ENCODE measurements around the gene CCDC39.
"Not testable (repeated sequence)": the region's sequence is repeated elsewhere in the genome, so short reads cannot be mapped to it uniquely, and the experiment has no call there.

The CCDC39 gene

DNA sequence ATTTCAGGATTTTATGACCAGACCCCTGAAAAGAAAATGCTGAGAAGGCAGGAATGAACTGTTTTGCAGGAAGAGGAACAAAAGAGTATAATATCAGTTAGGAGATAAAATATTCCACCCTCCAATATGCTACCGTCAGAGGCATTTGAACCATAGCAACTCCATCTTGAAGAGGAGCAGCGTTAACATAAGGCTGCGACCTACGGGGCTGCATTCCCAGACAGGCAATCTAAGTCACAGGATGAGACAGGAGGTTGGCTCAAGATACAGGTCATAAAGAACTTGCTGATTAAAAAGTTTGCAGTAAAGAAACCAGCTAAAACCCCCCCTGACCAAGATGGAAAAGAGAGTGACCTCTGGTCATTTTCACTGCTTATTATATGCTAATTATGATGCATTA is 22.9 kb downstream of the CCDC39 start:
- Mint-ChIP-seq H3K27me3 (peaks cover 24% of the 10 kb centered on the region), H3K36me3 (no peaks in the 10 kb centered on the region), H3K9me3 (no peaks in the 10 kb centered on the region), H3K4me1 (no peaks in the 10 kb centered on the region), H3K27ac (no peak overlapping the region), H3K4me3 (no peak overlapping the region)

DNA sequence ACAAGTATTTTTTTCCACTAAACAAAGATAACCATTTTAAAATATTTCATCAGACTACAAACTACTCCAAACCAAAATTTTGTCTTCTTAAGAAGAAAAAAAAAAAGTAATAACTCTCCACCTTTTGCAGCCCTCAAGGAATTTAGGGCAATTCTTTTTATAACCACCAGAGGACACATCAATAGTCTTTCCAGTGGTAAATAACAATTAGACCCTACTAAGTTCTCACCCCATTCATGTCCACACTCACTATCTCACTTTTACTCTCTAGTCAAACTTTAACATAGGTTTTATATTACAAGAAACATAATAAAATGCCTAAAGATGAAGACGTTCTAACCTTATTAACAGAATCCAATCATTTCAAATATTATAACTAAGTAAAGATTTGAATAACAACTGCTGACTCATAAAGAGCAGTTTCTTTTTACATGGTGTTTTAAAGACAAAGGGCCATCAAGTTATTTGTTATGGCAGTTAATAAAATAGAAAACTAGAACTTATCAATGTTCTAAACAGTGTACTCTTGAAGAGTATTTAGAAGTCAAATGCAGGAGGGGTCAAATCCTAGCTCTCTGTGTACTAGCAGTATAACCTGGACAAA is 33.0 kb downstream of the CCDC39 start:
- H3K36me3 Mint-ChIP-seq: no peaks in the 10 kb centered on the region
- H3K27ac Mint-ChIP-seq: no peak overlapping the region
- H3K4me3 Mint-ChIP-seq: no peak overlapping the region
- H3K9me3 Mint-ChIP-seq: no peaks in the 10 kb centered on the region
- H3K4me1 Mint-ChIP-seq: no peaks in the 10 kb centered on the region
- peaks cover 31% of the 10 kb centered on the region for H3K27me3 Mint-ChIP-seq

DNA sequence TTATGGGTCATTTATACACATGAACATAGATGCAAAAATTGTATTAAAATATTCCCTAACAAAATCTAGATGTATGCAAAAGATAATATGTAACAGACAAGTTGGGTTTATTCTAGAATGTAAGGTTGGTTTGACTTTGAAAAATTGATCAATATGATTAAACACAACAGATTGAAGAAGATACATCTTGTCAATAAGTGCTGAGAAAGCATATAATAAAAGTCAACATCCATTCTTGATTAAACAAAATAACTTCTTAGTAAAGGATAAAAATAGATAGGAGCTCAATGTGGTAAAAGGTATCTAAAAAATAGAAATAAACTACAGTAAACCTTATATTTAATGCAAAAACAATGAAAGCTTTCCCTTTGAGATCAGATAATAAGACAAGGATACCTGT is 38.3 kb downstream of the CCDC39 start:
- Mint-ChIP-seq H3K27ac (no peak overlapping the region), H3K4me1 (no peaks in the 10 kb centered on the region), H3K27me3 (peaks cover 35% of the 10 kb centered on the region), H3K36me3 (no peaks in the 10 kb centered on the region), H3K9me3 (peaks cover 4% of the 10 kb centered on the region), H3K4me3 (no peak overlapping the region)

DNA sequence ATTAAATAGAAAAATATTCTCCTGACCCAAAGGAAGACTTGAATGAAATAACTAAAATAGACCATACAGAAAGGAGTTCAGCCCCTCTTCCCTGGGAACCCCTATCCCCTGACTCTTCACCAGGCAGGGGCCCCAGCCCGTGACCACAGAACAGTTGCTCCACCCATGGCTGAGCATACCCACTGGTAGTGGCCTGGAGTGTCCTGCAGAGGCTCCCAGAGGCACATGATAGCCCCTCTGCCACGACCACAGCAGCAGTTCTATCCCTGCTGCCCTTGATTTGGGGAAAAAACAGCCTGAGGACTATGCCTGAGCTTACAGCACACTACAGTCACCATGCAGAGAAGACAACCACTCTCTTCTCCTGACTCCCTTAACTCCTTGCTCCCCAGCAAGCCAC is 45.6 kb downstream of the CCDC39 start:
- Mint-ChIP-seq H3K4me1 (peaks cover 4% of the 10 kb centered on the region), H3K27ac (no peak overlapping the region), H3K9me3 (peaks cover 4% of the 10 kb centered on the region), H3K27me3 (peaks cover 42% of the 10 kb centered on the region), H3K36me3 (no peaks in the 10 kb centered on the region), H3K4me3 (no peak overlapping the region)

DNA sequence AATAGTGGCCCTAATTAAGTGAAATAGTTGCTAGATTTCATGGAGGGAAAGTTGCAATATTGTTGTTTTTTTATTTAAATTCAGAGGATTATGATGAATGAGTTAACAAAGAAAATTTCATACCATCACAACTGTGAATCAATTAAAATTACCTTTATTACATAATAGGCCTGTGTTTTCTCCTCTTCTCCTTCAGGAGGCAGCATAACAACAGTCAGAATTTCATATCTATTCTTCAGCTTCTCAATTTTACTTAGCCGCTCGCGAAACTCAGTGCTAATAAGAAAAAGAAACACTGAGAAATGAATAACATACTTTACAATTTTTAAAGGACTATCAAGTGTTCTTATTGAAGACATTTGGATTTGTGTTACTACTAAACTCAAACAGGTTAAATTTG is 48.0 kb downstream of the CCDC39 start:
- no peak overlapping the region for H3K27ac Mint-ChIP-seq
- H3K9me3 Mint-ChIP-seq: no peaks in the 10 kb centered on the region
- H3K4me1 Mint-ChIP-seq: peaks cover 4% of the 10 kb centered on the region
- H3K27me3 Mint-ChIP-seq: peaks cover 27% of the 10 kb centered on the region
- H3K36me3 Mint-ChIP-seq: no peaks in the 10 kb centered on the region
- no peak overlapping the region for H3K4me3 Mint-ChIP-seq

DNA sequence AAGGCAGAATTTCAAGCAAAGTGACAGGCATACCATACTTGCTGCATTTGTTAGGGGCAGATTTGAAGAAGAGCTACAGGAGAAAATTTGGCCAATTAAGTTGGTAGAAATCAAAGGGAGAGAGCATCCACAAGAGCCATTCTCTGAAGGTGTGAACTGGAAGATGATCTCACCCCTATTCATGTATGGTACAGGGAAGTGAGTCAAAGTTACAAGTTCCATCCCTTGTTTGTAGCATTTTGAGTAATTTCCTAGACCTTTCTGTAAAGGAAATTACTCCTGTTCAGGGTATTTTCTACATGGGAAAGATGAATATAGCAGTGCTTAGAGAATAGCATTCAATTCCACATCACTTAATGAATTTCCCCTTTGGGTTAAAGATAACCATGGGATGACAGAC is 48.9 kb downstream of the CCDC39 start:
- Mint-ChIP-seq H3K9me3 (no peaks in the 10 kb centered on the region), H3K36me3 (peaks cover 3% of the 10 kb centered on the region), H3K27me3 (peaks cover 20% of the 10 kb centered on the region), H3K4me1 (peaks cover 7% of the 10 kb centered on the region), H3K4me3 (no peak overlapping the region), H3K27ac (no peak overlapping the region)

DNA sequence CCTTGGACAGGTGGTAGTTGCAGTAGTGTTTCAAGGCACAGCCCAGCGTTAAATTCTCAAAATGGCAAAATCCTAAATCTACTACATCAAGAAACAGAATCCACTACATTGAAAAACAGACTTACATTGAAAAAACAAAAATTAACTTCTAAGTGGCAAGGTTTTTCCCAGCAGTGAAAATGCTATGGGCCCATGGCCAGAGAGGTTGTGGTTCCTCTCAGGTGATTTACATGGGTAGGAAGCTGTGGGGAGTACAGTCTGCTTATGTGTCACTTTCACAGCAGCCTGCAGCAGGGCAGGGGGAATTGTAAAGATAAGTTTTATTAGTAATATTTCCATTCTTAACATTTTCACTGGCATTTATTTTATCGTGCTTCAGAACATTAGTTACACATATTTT is 52.4 kb downstream of the CCDC39 start:
- Mint-ChIP-seq H3K4me1 (peaks cover 22% of the 10 kb centered on the region), H3K4me3 (no peak overlapping the region), H3K27ac (no peak overlapping the region), H3K27me3 (no peaks in the 10 kb centered on the region), H3K36me3 (peaks cover 15% of the 10 kb centered on the region), H3K9me3 (no peaks in the 10 kb centered on the region)

DNA sequence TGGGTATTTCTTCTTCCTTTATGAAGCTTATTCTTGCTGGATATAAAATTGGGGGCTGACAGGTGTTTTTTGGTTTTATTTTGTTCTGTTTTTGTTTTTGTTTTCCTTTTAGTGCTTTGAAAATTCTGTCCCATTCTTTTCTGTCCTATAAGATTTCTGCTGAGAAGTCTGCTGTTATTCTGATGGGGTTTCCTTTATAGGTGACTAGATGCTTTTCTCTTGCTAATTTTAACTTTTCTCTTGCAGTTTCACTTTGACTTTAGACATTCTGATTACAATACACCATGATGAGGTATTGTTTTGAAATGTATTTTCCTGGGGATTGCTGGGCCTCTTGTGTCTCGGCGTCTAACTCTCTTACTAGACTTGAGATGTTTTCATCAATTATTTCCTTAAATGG is 54.6 kb downstream of the CCDC39 start:
- Mint-ChIP-seq H3K9me3 (no peaks in the 10 kb centered on the region), H3K4me3 (no peak overlapping the region), H3K27me3 (no peaks in the 10 kb centered on the region), H3K36me3 (peaks cover 16% of the 10 kb centered on the region), H3K4me1 (peaks cover 18% of the 10 kb centered on the region), H3K27ac (no peak overlapping the region)

DNA sequence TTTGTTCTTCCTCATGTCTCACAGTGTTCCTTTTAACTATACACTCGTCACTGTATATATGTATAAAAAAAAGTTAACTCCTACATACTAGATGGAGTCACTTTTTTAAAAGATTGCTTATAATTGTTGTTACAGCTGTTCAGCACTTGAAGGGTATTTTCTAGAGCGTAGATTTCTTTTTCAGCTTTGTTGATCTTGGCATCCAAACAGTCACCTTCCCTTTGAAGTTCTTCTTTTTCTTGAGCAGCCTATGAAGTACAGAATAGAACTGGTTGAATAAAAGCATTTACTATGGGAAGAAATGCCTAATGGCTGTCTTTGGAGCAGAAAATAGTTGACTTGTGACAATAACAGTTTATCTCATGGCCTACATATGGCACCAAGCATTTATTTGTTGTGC is 59.6 kb downstream of the CCDC39 start:
- peaks cover 8% of the 10 kb centered on the region for H3K36me3 Mint-ChIP-seq
- H3K4me3 Mint-ChIP-seq: no peak overlapping the region
- peaks cover 9% of the 10 kb centered on the region for H3K4me1 Mint-ChIP-seq
- H3K27ac Mint-ChIP-seq: no peak overlapping the region
- H3K9me3 Mint-ChIP-seq: no peaks in the 10 kb centered on the region
- no peaks in the 10 kb centered on the region for H3K27me3 Mint-ChIP-seq

DNA sequence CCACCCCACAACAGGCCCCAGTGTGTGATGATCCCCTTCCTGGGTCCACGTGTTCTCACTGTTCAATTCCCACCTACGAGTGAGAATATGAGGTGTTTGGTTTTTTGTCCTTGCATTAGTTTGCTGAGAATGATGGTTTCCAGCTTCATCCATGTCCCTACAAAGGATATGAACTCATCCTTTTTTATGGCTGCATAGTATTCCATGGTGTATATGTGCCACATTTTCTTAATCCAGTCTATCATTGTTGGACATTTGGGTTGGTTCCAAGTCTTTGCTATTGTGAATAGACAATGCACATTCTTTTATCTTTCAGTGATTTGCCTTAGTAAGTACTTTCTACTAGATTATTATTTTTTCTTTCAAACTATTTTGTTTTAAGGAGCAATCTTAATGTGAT is 60.7 kb downstream of the CCDC39 start:
- not testable (repeated sequence) for H3K9me3 Mint-ChIP-seq, H3K4me1 Mint-ChIP-seq, H3K4me3 Mint-ChIP-seq, H3K36me3 Mint-ChIP-seq, H3K27me3 Mint-ChIP-seq, H3K27ac Mint-ChIP-seq

DNA sequence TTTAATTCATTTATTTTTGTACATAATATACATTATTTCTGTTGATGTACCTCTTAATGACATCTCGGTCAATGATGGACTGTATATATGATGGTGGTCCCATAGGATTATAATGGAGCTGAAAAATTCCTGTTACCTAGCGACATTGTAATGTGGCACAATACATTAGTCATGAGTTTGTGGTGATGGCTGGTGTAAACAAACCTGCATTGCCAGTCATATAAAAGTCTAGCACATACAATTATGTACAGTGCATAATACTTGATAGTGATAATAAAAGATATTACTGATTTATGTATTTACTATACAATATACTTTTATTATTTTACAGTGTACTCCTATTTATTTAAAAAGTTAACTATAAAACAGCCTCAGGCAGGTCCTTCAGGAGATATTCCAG is 62.2 kb downstream of the CCDC39 start:
- H3K4me1 Mint-ChIP-seq: no peaks in the 10 kb centered on the region
- peaks cover 3% of the 10 kb centered on the region for H3K36me3 Mint-ChIP-seq
- H3K27ac Mint-ChIP-seq: no peak overlapping the region
- no peaks in the 10 kb centered on the region for H3K27me3 Mint-ChIP-seq
- H3K9me3 Mint-ChIP-seq: no peaks in the 10 kb centered on the region
- no peak overlapping the region for H3K4me3 Mint-ChIP-seq

DNA sequence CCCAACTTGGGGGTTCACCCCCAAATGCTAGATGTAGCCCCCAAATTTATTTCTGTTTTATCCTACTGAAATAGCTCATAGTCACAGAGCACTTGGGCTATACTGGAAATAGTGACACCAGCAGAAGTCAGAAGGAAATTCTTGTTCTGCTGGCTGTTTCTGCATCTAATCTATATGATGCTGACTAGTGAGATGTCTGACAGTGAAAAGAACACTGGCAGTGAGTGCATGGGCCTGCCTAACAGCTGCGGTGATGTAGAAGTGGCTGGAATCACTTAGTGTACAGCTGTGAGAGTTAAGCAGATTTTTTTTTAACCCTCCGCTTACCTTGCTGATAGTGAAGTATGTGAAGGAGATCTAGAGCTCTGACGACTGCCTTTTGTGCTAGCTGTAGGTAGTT is 63.3 kb downstream of the CCDC39 start:
- H3K27me3 Mint-ChIP-seq: no peaks in the 10 kb centered on the region
- H3K27ac Mint-ChIP-seq: peak overlapping the region; percentile 72
- H3K9me3 Mint-ChIP-seq: no peaks in the 10 kb centered on the region
- H3K4me1 Mint-ChIP-seq: no peaks in the 10 kb centered on the region
- peaks cover 7% of the 10 kb centered on the region for H3K36me3 Mint-ChIP-seq
- H3K4me3 Mint-ChIP-seq: no peak overlapping the region

DNA sequence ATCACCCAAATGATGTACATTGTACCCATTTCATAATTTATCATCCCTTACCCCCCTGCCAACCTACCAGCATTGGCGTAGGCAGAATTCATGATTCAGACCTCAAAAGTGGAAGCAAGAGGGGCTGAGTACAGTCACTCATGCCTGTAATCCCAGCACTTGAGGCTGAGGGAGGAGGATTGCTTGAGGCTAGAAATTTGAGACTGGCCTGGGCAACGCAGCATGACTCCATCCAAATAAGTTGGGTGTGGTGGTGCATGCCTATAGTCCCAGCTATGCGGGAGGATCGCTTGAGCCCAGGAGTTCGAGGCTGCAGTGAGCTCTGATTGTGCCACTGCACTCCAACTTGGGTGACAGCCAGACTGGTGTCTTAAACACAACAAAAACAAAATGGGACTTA is 66.9 kb downstream of the CCDC39 start:
- H3K27me3 Mint-ChIP-seq: no peaks in the 10 kb centered on the region
- H3K9me3 Mint-ChIP-seq: no peaks in the 10 kb centered on the region
- H3K4me1 Mint-ChIP-seq: peaks cover 9% of the 10 kb centered on the region
- no peak overlapping the region for H3K4me3 Mint-ChIP-seq
- H3K27ac Mint-ChIP-seq: no peak overlapping the region
- peaks cover 17% of the 10 kb centered on the region for H3K36me3 Mint-ChIP-seq

DNA sequence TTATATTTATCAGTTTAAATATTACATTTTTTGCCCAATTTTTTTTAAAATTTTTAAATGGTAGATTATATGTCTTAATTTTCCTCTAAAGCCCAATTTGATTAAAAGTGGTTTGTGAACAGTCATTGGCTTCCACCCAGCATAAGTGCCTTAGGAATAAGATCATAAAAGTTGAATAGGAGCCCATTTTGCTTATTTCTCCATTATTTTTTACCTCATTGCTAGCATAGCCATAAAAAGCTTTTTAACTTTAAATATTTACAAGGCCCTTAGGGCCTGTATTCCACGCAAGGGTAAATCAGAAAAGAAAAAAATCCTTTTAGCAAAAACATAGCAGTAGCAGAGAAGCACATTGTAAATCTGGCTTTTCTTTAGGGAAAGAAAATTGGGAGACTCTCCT is 68.3 kb downstream of the CCDC39 start:
- peaks cover 19% of the 10 kb centered on the region for H3K36me3 Mint-ChIP-seq
- no peaks in the 10 kb centered on the region for H3K9me3 Mint-ChIP-seq
- H3K27me3 Mint-ChIP-seq: no peaks in the 10 kb centered on the region
- H3K4me1 Mint-ChIP-seq: peaks cover 19% of the 10 kb centered on the region
- H3K27ac Mint-ChIP-seq: no peak overlapping the region
- H3K4me3 Mint-ChIP-seq: no peak overlapping the region

DNA sequence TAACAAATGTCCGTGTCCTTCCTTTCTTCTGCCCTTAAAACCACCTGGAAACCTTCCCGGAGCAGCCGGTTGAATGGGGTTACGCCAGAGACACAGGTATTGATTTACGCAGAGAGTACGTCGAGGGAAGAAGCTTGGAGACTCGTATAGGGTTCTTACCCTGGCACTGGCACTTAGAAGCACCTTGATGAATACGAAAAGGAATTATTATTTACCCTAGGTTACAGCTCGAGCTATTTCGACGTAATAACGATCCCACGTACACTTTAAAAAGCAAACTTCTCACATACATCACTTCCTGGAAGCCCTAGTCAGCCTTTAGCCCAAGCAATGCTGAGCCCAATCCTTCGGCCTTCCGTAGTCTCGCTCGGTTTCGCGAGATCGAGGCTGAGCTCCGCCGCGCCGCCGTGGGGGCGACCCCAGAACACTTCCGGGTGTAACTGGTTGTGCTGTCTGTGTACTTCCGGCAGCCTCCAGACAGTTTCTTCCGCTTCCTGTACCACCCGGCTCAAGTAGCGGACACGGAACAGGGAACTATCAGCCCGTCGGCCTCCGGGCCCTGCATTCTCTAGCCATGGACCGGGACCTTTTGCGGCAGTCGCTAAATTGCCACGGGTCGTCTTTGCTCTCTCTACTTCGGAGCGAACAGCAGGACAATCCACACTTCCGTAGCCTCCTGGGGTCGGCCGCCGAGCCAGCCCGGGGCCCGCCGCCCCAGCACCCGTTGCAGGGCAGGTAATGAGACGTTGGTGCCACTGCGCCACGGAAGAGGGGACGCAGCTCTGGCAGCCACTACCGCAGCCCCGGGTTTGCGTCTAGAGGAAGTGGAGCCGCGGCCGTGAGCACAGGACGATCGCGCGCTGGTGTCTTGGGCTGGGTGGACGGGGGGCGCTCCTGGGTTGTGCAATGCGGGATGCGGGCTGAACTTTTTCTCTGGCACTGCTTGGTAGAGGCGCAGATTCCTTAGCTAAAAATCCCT is 77.3 kb downstream of the CCDC39 start, which contains the start of gene TTC14:
Gene TTC14 (plus strand): TSS at position 476 of the 979 bp plus-strand sequence. CDS start 99 bp downstream, at position 575.
- Mint-ChIP-seq H3K4me3 (peak within 1 kb of the TSS; percentile 97), H3K27ac (peak within 1 kb of the TSS; percentile 92), H3K36me3 (peaks cover 21% of the 10 kb centered on the region), H3K4me1 (peaks cover 47% of the 10 kb centered on the region), H3K27me3 (peaks cover 5% of the 10 kb centered on the region), H3K9me3 (peaks cover 5% of the 10 kb centered on the region)

DNA sequence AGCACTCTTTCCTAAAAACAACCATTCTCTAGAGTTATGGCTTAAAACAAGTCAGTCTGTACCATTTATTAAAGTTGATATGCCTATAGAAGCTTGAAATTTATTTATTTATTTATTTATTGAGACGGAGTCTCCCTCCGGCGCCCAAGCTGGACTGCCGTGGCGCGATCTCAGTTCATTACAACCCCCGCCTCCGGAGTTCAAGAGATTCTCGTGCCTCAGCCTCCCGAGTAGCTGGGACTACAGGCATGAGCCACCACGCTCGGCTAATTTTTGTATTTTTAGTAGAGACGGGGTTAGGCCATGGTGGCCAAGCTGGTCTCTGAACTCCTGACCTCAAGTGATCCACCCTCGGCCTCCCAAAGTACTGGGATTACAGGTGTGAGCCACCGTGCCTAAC is 78.8 kb downstream of the CCDC39 start:
- Mint-ChIP-seq H3K4me1 (peaks cover 35% of the 10 kb centered on the region), H3K27ac (peak overlapping the region; percentile 56), H3K36me3 (peaks cover 15% of the 10 kb centered on the region), H3K9me3 (peaks cover 5% of the 10 kb centered on the region), H3K27me3 (peaks cover 7% of the 10 kb centered on the region), H3K4me3 (peak overlapping the region; percentile 97)
